ENCODE results near the gene GNAL. TPM values are rescaled to one million over a fixed set of nuclear protein-coding genes. Genes with fewer than 3 reads are reported as not detected.

Gene GNAL
- total RNA-seq, 1 experiment from 2014 or later: 0.06 TPM

GRCh38 chr18:11831921-11832320 lies 142.9 kb downstream of the GNAL start:
- H3K27me3 ChIP-seq (replicated peaks; ENCODE audit: insufficient read depth, low read depth, low read length, poor library complexity): no peaks in the 10 kb centered on the region
- H3K4me1 ChIP-seq (ENCODE audit: insufficient read depth, low read length, poor library complexity, severe bottlenecking): no peaks in the 10 kb centered on the region
- intact Hi-C loops (cut with micrococcal nuclease; ENCODE audit: unreplicated experiment): no loop called here
- H3K27ac ChIP-seq (ENCODE audit: low read depth, low read length, poor library complexity, severe bottlenecking): no peak overlapping the region
- DNase-seq (ENCODE audit: low spot score): no peak
- TF ChIP-seq, protein P1, sequence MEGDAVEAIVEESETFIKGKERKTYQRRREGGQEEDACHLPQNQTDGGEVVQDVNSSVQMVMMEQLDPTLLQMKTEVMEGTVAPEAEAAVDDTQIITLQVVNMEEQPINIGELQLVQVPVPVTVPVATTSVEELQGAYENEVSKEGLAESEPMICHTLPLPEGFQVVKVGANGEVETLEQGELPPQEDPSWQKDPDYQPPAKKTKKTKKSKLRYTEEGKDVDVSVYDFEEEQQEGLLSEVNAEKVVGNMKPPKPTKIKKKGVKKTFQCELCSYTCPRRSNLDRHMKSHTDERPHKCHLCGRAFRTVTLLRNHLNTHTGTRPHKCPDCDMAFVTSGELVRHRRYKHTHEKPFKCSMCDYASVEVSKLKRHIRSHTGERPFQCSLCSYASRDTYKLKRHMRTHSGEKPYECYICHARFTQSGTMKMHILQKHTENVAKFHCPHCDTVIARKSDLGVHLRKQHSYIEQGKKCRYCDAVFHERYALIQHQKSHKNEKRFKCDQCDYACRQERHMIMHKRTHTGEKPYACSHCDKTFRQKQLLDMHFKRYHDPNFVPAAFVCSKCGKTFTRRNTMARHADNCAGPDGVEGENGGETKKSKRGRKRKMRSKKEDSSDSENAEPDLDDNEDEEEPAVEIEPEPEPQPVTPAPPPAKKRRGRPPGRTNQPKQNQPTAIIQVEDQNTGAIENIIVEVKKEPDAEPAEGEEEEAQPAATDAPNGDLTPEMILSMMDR (conservative IDR thresholded peaks at IDR 0.05; ENCODE audit: low read depth, low read length): no peak
- no peak for TF ChIP-seq EZH2 (IDR thresholded peaks at IDR 0.05; ENCODE audit: borderline replicate concordance, low read depth, low read length, poor library complexity, severe bottlenecking)
- BruUV-seq (replicated peaks): no TSS peak
- POLR2A ChIA-PET (ENCODE audit: low non-redundant PET): no interaction called here
- H3K4me3 ChIP-seq (ENCODE audit: low read depth, low read length, poor library complexity, severe bottlenecking): no peak overlapping the region
- CTCF ChIA-PET: no interaction called here
- no peaks in the 10 kb centered on the region for H3K9me3 ChIP-seq (ENCODE audit: low read depth, low read length, poor library complexity, severe bottlenecking)
- H3K36me3 ChIP-seq (ENCODE audit: insufficient read depth, low read length, poor library complexity, severe bottlenecking): no peaks in the 10 kb centered on the region

- H3K27me3 ChIP-seq (replicated peaks; ENCODE audit: insufficient read depth, low read depth, low read length, poor library complexity): no peaks in the 10 kb centered on the region
- no peaks in the 10 kb centered on the region for H3K9me3 ChIP-seq (ENCODE audit: low read depth, low read length, poor library complexity, severe bottlenecking)
- intact Hi-C loops (cut with micrococcal nuclease; ENCODE audit: unreplicated experiment): no loop called here
- CTCF ChIA-PET: no interaction called here
- H3K27ac ChIP-seq (ENCODE audit: low read depth, low read length, poor library complexity, severe bottlenecking): no peak overlapping the region
- no peaks in the 10 kb centered on the region for H3K4me1 ChIP-seq (ENCODE audit: insufficient read depth, low read length, poor library complexity, severe bottlenecking)
- no peak for DNase-seq (ENCODE audit: low spot score)
- POLR2A ChIA-PET (ENCODE audit: low non-redundant PET): no interaction called here
- TF ChIP-seq, protein P1 (conservative IDR thresholded peaks at IDR 0.05; ENCODE audit: low read depth, low read length): no peak
- no peak for TF ChIP-seq EZH2 (IDR thresholded peaks at IDR 0.05; ENCODE audit: borderline replicate concordance, low read depth, low read length, poor library complexity, severe bottlenecking)
- no peak overlapping the region for H3K4me3 ChIP-seq (ENCODE audit: low read depth, low read length, poor library complexity, severe bottlenecking)
- BruUV-seq (replicated peaks): no TSS peak
- H3K36me3 ChIP-seq (ENCODE audit: insufficient read depth, low read length, poor library complexity, severe bottlenecking): no peaks in the 10 kb centered on the region
Observed at GRCh38 chr18:11834772-11835171, 145.7 kb downstream of the GNAL start.

DNA sequence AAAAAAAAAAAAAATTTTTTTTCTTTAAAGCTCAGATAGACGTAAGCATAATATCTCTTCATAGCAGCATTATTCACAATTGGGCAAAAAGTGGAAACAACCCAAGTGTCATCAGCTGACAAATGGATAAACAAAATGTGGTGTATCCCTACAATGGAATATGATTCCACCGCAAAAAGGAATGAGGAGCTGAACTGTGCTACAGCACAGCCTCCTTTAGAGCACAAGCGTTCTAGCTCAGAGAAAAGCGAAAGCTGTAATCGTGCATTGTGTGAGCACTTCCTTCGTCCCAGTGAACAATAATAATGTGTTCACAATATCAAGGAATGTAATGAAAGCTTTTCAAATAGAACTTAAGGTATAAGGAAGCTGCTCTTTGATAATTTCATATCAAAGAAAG lies 150.5 kb downstream of the GNAL start:
- intact Hi-C loops (cut with micrococcal nuclease; ENCODE audit: unreplicated experiment): no loop called here
- Histone ChIP-seq H3K36me3 (ENCODE audit: insufficient read depth, low read length, poor library complexity, severe bottlenecking) (no peaks in the 10 kb centered on the region), H3K9me3 (ENCODE audit: low read depth, low read length, poor library complexity, severe bottlenecking) (no peaks in the 10 kb centered on the region), H3K27me3 (replicated peaks; ENCODE audit: insufficient read depth, low read depth, low read length, poor library complexity) (no peaks in the 10 kb centered on the region), H3K27ac (ENCODE audit: low read depth, low read length, poor library complexity, severe bottlenecking) (no peak overlapping the region), H3K4me3 (ENCODE audit: low read depth, low read length, poor library complexity, severe bottlenecking) (no peak overlapping the region), H3K4me1 (ENCODE audit: insufficient read depth, low read length, poor library complexity, severe bottlenecking) (no peaks in the 10 kb centered on the region)
- CTCF ChIA-PET: no interaction called here
- POLR2A ChIA-PET (ENCODE audit: low non-redundant PET): no interaction called here
- no TSS peak for BruUV-seq (replicated peaks)
- no peak for TF ChIP-seq EZH2 (IDR thresholded peaks at IDR 0.05; ENCODE audit: borderline replicate concordance, low read depth, low read length, poor library complexity, severe bottlenecking)
- TF ChIP-seq, protein P1 (conservative IDR thresholded peaks at IDR 0.05; ENCODE audit: low read depth, low read length): no peak
- no peak for DNase-seq (ENCODE audit: low spot score)

Measured in A673 (cell line).